Measurements from ENCODE around the gene FMN1. TPM values are rescaled to one million over a fixed set of nuclear protein-coding genes. Genes with fewer than 3 reads are reported as not detected.

FMN1 gene
- total RNA-seq, 1 experiment from 2014 or later = 4.5 TPM

GRCh38 chr15:33048255-33048654, 146.3 kb downstream of the FMN1 start:
- Mint-ChIP-seq H3K36me3 (peaks cover 70% of the 10 kb centered on the region), H3K27me3 (ENCODE audit: low read depth) (peaks cover 9% of the 10 kb centered on the region), H3K4me3 (no peak overlapping the region), H3K4me1 (no peaks in the 10 kb centered on the region), H3K27ac (no peak overlapping the region), H3K9me3 (peaks cover 78% of the 10 kb centered on the region)
- no peak for ATAC-seq
- TF ChIP-seq ZNF232 (CRISPR knock-in tag; IDR thresholded peaks at IDR 0.05) = no peak
- TF ChIP-seq GABPB1 (CRISPR knock-in tag; IDR thresholded peaks at IDR 0.05) = no peak
- no peak for TF ChIP-seq ZNF425 (CRISPR knock-in tag; conservative IDR thresholded peaks at IDR 0.05)
- TF ChIP-seq E2F4 (CRISPR knock-in tag; IDR thresholded peaks at IDR 0.05; ENCODE audit: borderline replicate concordance, low read depth) = no peak
- no peak for TF ChIP-seq RELA (CRISPR knock-in tag; IDR thresholded peaks at IDR 0.05; ENCODE audit: borderline replicate concordance)
- TF ChIP-seq TEAD1 (CRISPR knock-in tag; IDR thresholded peaks at IDR 0.05) = no peak
- TF ChIP-seq AFF4 (CRISPR knock-in tag; IDR thresholded peaks at IDR 0.05; ENCODE audit: borderline replicate concordance) = no peak
- no peak for TF ChIP-seq SMAD3 (CRISPR knock-in tag; IDR thresholded peaks at IDR 0.05; ENCODE audit: borderline replicate concordance)
- no peak for TF ChIP-seq FOXJ3 (CRISPR knock-in tag; IDR thresholded peaks at IDR 0.05; ENCODE audit: borderline replicate concordance)
- no peak for TF ChIP-seq PRDM15 (CRISPR knock-in tag; IDR thresholded peaks at IDR 0.05)
- no peak for TF ChIP-seq NR1H2 (CRISPR knock-in tag; IDR thresholded peaks at IDR 0.05)
- no peak for TF ChIP-seq ZNF423 (CRISPR knock-in tag; IDR thresholded peaks at IDR 0.05)
- TF ChIP-seq ATF1 (CRISPR knock-in tag; IDR thresholded peaks at IDR 0.05) = no peak
- no peak for TF ChIP-seq HMGXB4 (CRISPR knock-in tag; IDR thresholded peaks at IDR 0.05)
- TF ChIP-seq ERG (CRISPR knock-in tag; IDR thresholded peaks at IDR 0.05) = no peak
- TF ChIP-seq MLX (CRISPR knock-in tag; IDR thresholded peaks at IDR 0.05) = no peak
- TF ChIP-seq TP53 (CRISPR knock-in tag; IDR thresholded peaks at IDR 0.05) = no peak
- TF ChIP-seq PRRX2 (CRISPR knock-in tag; IDR thresholded peaks at IDR 0.05) = no peak
- ChIA-PET POLR2A (no interaction called here), CTCF (no interaction called here)
- no peak for DNase-seq (ENCODE audit: low spot score)
